OCI-LY1 (cell line): ENCODE data around the gene RBMS3.

Source experiments
- H2AFZ ChIP-seq: fragments of 200-600 bp; sonication (generic), shearing (Covaris generic); 2 replicates; pipeline ENCODE4 v1.6.0; 2014; ENCODE audit warnings: antibody characterized with exemption, mild to moderate bottlenecking, low read length
- H3F3A ChIP-seq: fragments of 200-600 bp; sonication (generic), shearing (Covaris generic); 2 replicates; pipeline ENCODE4 v1.6.0; 2014; ENCODE audit warnings: mild to moderate bottlenecking, antibody characterized with exemption, low read length, moderate library complexity; ENCODE audit not compliant: insufficient read depth
- H3K27ac ChIP-seq: fragments of 200-600 bp; sonication (generic); 2 replicates; pipeline ENCODE4 v1.5.1; 2014; ENCODE audit warnings: low read length, mixed run types, mild to moderate bottlenecking, low read depth; ENCODE audit not compliant: poor library complexity, severe bottlenecking
- H3K27me3 ChIP-seq: fragments of 200-600 bp; sonication (generic); 2 replicates; pipeline ENCODE4 v1.6.0; 2014; ENCODE audit warnings: antibody characterized with exemption, mild to moderate bottlenecking, low read length, moderate library complexity; ENCODE audit not compliant: insufficient read depth
- H3K36me3 ChIP-seq: fragments of 200-600 bp; sonication (generic); 2 replicates; pipeline ENCODE4 v1.6.1; 2014; ENCODE audit warnings: mild to moderate bottlenecking, antibody characterized with exemption, low read length, moderate library complexity, mixed read lengths; ENCODE audit not compliant: insufficient read depth
- H3K4me1 ChIP-seq: fragments of 200-600 bp; sonication (generic); 2 replicates; pipeline ENCODE4 v1.5.1; 2014; ENCODE audit warnings: mild to moderate bottlenecking, low read length, moderate library complexity; ENCODE audit not compliant: insufficient read depth, severe bottlenecking
- H3K4me2 ChIP-seq: fragments of 200-600 bp; sonication (generic), shearing (Covaris generic); 2 replicates; pipeline ENCODE4 v1.6.1; 2014; ENCODE audit warnings: low read length
- H3K4me3 ChIP-seq: fragments of 200-600 bp; sonication (generic); 2 replicates; pipeline ENCODE4 v1.5.1; 2014; ENCODE audit warnings: low read length, low read depth, mild to moderate bottlenecking, mixed read lengths; ENCODE audit not compliant: poor library complexity, severe bottlenecking
- H3K79me2 ChIP-seq: fragments of 200-600 bp; shearing (Covaris generic); 2 replicates; pipeline ENCODE4 v1.6.1; 2016; ENCODE audit warnings: mixed run types, low read length, mixed read lengths; ENCODE audit not compliant: insufficient read depth
- H3K9ac ChIP-seq: fragments of 200-600 bp; sonication (generic), shearing (Covaris generic); 2 replicates; pipeline ENCODE4 v1.6.1; 2014; ENCODE audit warnings: mild to moderate bottlenecking, low read length, mixed read lengths
- H3K9me2 ChIP-seq: fragments of 200-600 bp; sonication (generic), shearing (Covaris generic); 2 replicates; pipeline ENCODE4 v1.6.1; 2014; ENCODE audit warnings: low read depth, mild to moderate bottlenecking, low read length, mixed read lengths
- H3K9me3 ChIP-seq: fragments of 200-600 bp; shearing (Covaris generic); 2 replicates; pipeline ENCODE4 v1.6.1; 2014; ENCODE audit warnings: low read length, mixed read lengths
- H4K20me1 ChIP-seq: fragments of 200-600 bp; sonication (generic), shearing (Covaris generic); 2 replicates; pipeline ENCODE4 v1.6.0; 2016; ENCODE audit warnings: mild to moderate bottlenecking, low read length; ENCODE audit not compliant: insufficient read depth
- EZH2 ChIP-seq: fragments of 200-600 bp; sonication (generic), shearing (Covaris generic); IDR thresholded peaks from 2 replicates; pipeline ENCODE4 v1.8.0; 2017; ENCODE audit warnings: borderline replicate concordance, mixed run types, mild to moderate bottlenecking, antibody characterized with exemption, low read length, moderate library complexity, mixed read lengths
- TF ChIP-seq, protein P1 (sequence below): fragments of 200-600 bp; sonication (generic), shearing (Covaris generic); IDR thresholded peaks from 2 replicates; pipeline ENCODE4 v1.5.1; 2017; ENCODE audit warnings: mild to moderate bottlenecking, antibody characterized with exemption, low read length, moderate library complexity, mixed read lengths

RBMS3 gene

DNA sequence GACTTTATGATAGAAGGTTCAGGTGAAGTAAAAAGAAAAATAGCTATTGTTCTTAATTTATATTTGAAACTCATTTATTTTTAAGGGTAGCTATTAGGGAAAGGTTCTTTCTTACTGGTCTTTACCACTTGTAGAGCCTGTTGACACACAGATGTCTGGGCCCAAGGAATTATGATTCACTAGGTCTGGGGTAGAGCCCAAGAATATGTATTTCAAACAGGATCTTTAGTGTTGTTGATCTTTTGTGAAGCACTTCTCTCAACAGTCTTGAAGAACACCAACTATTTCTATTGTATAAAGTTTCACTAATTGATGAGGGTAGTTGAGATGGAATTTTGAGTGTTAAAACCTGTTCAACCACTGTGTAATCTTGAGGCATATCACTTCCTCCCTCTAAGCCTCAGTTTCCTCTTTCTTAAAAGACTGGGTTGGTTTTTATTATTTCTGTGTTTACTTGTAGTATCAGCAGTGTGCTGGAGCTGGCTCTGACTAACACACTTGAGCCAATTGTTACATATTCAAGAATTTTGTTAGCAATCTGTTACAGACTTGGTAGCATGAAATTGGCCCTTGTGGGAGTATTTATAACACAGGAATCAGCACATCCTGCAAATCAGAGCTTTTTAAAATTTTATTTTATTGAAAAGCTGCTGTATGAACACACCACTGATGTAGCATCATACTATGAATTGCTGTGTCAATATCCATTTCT lies 155.9 kb downstream of the RBMS3 start:
- Histone ChIP-seq H3K27ac (no peak overlapping the region), H3K9me2 (no peaks in the 10 kb centered on the region), H3K4me1 (peaks cover 69% of the 10 kb centered on the region), H3F3A (no peaks in the 10 kb centered on the region), H3K36me3 (peaks cover 56% of the 10 kb centered on the region), H2AFZ (no peak overlapping the region), H4K20me1 (no peaks in the 10 kb centered on the region), H3K27me3 (no peaks in the 10 kb centered on the region), H3K4me3 (no peak overlapping the region), H3K9ac (no peak overlapping the region), H3K79me2 (no peaks in the 10 kb centered on the region), H3K9me3 (no peaks in the 10 kb centered on the region), H3K4me2 (no peak overlapping the region)
- TF ChIP-seq EZH2: no peak
- TF ChIP-seq, protein P1, sequence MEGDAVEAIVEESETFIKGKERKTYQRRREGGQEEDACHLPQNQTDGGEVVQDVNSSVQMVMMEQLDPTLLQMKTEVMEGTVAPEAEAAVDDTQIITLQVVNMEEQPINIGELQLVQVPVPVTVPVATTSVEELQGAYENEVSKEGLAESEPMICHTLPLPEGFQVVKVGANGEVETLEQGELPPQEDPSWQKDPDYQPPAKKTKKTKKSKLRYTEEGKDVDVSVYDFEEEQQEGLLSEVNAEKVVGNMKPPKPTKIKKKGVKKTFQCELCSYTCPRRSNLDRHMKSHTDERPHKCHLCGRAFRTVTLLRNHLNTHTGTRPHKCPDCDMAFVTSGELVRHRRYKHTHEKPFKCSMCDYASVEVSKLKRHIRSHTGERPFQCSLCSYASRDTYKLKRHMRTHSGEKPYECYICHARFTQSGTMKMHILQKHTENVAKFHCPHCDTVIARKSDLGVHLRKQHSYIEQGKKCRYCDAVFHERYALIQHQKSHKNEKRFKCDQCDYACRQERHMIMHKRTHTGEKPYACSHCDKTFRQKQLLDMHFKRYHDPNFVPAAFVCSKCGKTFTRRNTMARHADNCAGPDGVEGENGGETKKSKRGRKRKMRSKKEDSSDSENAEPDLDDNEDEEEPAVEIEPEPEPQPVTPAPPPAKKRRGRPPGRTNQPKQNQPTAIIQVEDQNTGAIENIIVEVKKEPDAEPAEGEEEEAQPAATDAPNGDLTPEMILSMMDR: no peak

DNA sequence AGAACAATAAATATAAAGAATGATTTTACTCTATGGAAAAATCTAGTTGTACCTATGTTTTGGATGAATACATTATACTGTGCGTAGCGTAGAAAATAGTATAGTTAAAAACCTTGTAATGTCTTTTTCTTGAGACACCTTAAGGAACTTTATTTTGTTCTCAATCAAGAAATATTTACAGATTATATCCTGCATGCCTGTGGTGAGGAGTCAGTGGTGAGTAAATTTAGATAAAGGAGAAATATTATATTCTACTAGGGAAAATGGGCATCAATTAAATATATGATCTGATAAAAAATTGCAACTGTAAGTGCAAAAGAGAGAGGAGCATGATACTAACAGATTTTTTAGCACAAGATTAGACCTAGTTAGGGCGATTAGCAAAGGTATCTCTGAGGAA lies 157.7 kb downstream of the RBMS3 start:
- Histone ChIP-seq H3K4me2 (peak overlapping the region; percentile 24; the same call in 1 of the 2 replicates), H3K27ac (peak overlapping the region; percentile 52), H3K4me3 (no peak overlapping the region)

DNA sequence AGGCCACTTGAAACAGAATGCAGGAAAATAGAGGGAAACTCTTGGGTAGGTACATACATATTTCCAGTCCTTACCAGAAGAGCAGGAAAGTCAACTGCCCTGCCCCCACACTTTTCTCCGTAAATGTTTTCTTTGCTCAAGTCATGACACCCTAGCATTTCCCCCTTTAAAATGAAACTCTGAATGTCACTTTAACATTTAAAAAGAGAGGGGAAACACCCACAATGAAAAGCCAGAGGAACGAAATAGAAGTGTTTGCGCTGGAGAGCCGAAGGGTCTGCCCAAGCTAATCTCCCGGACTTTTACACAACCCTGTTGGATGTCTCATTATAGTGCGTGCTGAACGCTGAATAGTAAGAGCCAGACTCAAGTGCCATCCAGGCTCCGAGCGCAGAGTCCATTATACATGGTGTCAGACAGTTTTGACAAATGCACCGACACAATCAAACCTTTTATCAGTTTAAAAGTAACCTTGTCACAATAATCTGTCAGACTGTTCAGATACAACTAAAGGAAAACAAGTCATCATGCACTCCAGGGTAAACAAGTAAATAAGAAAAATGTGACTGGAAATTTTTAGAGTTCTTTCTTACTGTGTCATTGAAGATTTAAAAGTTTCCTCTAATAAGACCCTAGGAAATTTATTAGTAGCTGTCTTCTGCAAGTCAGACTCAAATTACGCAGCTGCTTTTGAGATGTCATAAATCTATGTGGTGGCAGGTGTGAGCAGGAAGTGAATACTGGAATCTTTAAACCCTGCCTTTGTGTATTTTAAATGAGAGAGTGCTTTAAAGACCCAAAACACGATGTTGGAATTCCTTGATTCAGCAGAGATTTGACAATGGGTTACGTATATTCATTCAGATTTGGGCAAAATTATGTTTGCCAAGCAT lies 159.8 kb downstream of the RBMS3 start:
- H2AFZ ChIP-seq: no peak overlapping the region
- no peak overlapping the region for H3K4me2 ChIP-seq
- H3K36me3 ChIP-seq: peaks cover 57% of the 10 kb centered on the region
- H3K9me2 ChIP-seq: no peaks in the 10 kb centered on the region
- no peaks in the 10 kb centered on the region for H3K27me3 ChIP-seq
- no peaks in the 10 kb centered on the region for H3F3A ChIP-seq
- no peak overlapping the region for H3K9ac ChIP-seq
- no peaks in the 10 kb centered on the region for H4K20me1 ChIP-seq
- peaks cover 57% of the 10 kb centered on the region for H3K4me1 ChIP-seq
- TF ChIP-seq EZH2: no peak
- TF ChIP-seq, protein P1: no peak
- H3K4me3 ChIP-seq: no peak overlapping the region
- H3K9me3 ChIP-seq: no peaks in the 10 kb centered on the region
- no peaks in the 10 kb centered on the region for H3K79me2 ChIP-seq
- H3K27ac ChIP-seq: no peak overlapping the region

More for the DNA sequence above, 157.7 kb downstream of the RBMS3 start:
- peaks cover 61% of the 10 kb centered on the region for H3K36me3 ChIP-seq
- H3K79me2 ChIP-seq: no peaks in the 10 kb centered on the region
- TF ChIP-seq EZH2: no peak
- TF ChIP-seq, protein P1: no peak
- no peaks in the 10 kb centered on the region for H3K9me2 ChIP-seq
- H3K27me3 ChIP-seq: no peaks in the 10 kb centered on the region
- H3K4me1 ChIP-seq: peaks cover 59% of the 10 kb centered on the region
- no peaks in the 10 kb centered on the region for H3K9me3 ChIP-seq
- no peaks in the 10 kb centered on the region for H3F3A ChIP-seq
- no peak overlapping the region for H2AFZ ChIP-seq
- no peak overlapping the region; the same call in 1 of the 2 replicates for H3K9ac ChIP-seq
- no peaks in the 10 kb centered on the region for H4K20me1 ChIP-seq
